K562 (cell line): Measurements from ENCODE around the gene PCSK6.

Experiments
- CBX5 ChIP-seq: IDR thresholded peaks from 2 replicates; pipeline ENCODE4 v1.6.1; 2014; ENCODE audit warnings: low read depth, borderline replicate concordance
- GATAD2B ChIP-seq: fragments of 450-650 bp; IDR thresholded peaks from 2 replicates; pipeline ENCODE4 v1.6.1; 2017; ENCODE audit warnings: mild to moderate bottlenecking, borderline replicate concordance
- NR1H2 ChIP-seq: sonication (generic); formaldehyde crosslinking; IDR thresholded peaks from 2 replicates; pipeline ENCODE4 v1.4.0; 2020; ENCODE audit warnings: mild to moderate bottlenecking, missing genetic modification reagents
- RNF2 ChIP-seq: sonication (generic); IDR thresholded peaks from 2 replicates; pipeline ENCODE4 v1.6.1; 2016
- ZNF274 ChIP-seq: IDR thresholded peaks from 2 replicates; pipeline ENCODE4 v1.6.1; 2011; ENCODE audit warnings: low read depth, mild to moderate bottlenecking, low read length, moderate library complexity, borderline replicate concordance

DNA sequence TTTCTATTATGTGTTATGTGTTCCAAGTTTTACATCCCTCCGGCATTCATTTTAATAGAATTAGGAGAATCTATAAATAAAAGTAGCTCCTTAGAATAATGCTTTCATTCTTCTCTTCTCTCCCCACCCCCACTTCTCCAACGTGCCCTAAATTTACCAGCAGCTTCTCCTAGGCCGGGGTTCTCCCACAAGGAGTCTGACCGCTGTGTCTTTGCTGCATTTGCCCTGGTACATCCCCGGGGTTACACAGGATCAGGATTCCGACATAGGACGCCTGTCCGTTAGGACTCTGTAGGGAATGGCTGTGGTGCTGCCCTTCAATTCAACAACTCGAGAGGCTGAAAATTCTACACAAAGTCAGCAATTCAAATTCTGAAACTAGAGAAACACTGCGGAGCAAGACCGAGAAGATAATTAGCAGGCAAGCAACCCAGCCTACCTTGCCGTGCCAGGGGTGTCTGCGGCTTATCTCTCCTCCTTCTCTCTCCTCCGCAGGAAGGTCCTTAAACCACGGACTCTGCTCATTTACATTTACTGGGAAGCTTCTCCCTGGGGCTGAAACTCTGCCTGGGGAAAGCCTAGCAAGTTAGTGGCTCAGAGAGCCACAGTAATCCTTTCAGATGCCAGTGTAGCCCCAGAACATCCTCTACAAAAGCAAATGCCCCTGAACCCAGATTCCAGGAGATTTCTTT lies 18.8 kb downstream of the PCSK6 start:
- TF ChIP-seq ZNF274 (no peak), NR1H2 (CRISPR knock-in tag) (no peak), RNF2 (no peak), GATAD2B (no peak), CBX5 (no peak)
